VCaP (cell line): ENCODE data around the gene ROMO1.

Source experiments
- H3K27ac ChIP-seq: fragments of 450-650 bp; 2 replicates; pipeline ENCODE4 v1.5.1; 2017
- TF ChIP-seq, protein P1 (sequence below): fragments of 450-650 bp; conservative IDR thresholded peaks from 2 replicates; pipeline ENCODE4 v1.5.1; 2017; ENCODE audit warnings: mild to moderate bottlenecking, moderate library complexity

ROMO1 gene

DNA sequence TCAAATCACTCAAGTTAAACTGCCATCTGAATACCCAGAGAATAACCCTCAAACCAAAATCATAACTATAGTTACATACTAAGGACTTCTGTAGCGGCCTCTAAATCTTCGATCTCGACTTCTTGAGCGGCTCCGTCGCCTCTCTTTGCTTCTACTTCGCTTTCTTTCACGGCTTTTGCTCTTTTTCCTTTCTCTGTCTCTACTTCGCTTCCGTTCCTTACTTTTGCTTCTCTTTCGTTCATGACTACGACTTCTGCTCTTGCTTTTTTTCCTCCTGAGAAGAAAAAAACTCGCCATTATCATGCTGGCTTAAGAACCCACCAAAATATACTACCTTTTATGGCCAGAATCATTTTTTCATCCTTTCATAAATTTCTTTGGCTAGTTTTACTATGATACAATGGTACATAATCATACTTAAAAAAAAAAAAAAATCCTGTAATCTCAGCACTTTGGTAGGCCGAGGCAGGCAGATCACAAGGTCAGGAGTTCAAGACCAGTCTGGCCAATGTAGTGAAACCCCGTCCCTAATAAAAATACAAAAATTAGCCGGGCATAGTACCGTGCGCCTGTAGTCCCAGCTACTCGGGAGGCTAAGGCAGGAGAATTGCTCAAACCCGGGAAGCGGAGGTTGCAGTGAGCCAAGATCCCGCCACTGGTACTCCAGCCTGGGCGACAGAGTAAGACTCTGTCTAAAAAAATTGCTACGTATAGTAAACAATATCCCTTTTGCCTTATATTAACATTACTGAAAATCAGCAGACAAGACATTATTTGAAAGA, 32.8 kb downstream of the ROMO1 start:
- no peak overlapping the region for H3K27ac ChIP-seq
- TF ChIP-seq, protein P1, sequence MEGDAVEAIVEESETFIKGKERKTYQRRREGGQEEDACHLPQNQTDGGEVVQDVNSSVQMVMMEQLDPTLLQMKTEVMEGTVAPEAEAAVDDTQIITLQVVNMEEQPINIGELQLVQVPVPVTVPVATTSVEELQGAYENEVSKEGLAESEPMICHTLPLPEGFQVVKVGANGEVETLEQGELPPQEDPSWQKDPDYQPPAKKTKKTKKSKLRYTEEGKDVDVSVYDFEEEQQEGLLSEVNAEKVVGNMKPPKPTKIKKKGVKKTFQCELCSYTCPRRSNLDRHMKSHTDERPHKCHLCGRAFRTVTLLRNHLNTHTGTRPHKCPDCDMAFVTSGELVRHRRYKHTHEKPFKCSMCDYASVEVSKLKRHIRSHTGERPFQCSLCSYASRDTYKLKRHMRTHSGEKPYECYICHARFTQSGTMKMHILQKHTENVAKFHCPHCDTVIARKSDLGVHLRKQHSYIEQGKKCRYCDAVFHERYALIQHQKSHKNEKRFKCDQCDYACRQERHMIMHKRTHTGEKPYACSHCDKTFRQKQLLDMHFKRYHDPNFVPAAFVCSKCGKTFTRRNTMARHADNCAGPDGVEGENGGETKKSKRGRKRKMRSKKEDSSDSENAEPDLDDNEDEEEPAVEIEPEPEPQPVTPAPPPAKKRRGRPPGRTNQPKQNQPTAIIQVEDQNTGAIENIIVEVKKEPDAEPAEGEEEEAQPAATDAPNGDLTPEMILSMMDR: no peak

DNA sequence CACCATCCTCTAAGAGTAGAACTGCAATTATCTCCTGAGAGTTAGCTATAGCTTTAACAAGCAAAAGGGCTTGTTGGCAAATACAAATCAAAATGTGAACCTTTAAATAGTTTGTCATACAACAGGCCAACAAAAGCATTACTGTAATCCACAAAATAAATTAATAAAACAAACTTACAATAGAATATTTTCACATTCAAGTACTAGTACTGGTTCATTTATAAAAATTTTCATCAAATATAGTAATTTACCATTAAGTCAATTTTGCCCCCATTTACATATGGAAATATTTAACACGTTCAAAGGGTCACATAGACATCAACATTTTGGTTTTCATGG, 33.4 kb downstream of the ROMO1 start:
- H3K27ac ChIP-seq: no peak overlapping the region
- TF ChIP-seq, protein P1: no peak

DNA sequence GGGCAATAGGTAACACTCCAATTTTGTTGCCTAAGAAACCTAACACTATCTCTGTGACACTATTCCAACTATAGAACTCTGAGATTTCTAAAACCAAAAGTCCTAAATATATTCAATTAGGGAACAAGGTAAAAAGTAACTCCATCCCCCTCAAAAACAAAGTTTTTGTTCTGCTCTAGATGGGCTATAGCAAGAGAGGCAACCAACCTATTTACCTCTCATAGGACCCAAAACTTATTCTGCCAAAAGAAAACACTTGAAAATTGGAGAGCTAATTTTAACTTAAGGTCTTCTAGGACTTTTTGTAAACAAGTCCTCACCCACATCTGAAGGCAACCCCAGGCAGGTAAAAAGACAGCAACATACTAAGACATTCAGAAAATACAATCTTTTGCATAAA, 35.2 kb downstream of the ROMO1 start:
- no peak overlapping the region for H3K27ac ChIP-seq
- TF ChIP-seq, protein P1: no peak

DNA sequence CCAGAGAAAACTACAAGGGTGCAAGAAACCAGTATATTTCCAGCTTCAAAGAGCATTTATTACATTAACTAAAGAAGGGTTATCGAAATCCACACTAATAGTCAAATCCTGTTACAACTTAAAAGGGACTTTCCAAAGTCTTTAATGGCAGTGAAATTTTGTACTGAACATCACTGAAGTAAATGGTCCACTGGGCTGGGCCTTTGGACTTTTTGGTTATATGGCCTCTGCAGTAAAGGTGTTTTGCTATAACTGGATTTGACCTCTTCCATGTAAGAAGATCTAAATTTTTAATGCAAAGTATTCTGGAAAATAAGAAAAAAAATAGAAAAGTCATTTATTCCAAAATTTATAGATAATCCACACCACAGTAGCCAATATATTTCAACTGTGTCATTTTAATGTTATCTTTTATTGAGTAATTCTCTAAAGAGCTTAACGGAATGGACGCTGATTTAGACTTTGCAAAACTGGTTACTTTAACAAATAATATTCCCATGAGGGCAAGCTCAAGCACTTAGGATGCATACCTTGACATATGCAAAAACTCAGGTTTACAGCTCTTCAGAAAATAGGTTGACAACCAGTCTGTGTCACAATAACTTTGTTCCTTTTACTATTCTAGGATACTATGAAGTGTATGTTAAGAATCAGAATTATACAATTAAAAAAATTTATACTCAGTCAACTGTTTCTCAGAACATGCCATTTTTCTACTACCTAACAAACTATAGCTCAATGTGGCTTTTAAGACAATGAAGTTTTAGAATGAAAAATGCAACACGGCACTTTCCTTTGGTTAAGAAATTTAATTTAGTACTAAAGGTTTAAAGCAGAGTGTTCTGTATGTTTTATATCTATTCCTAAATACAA, 35.8 kb downstream of the ROMO1 start:
- TF ChIP-seq, protein P1: no peak
- no peak overlapping the region for H3K27ac ChIP-seq

DNA sequence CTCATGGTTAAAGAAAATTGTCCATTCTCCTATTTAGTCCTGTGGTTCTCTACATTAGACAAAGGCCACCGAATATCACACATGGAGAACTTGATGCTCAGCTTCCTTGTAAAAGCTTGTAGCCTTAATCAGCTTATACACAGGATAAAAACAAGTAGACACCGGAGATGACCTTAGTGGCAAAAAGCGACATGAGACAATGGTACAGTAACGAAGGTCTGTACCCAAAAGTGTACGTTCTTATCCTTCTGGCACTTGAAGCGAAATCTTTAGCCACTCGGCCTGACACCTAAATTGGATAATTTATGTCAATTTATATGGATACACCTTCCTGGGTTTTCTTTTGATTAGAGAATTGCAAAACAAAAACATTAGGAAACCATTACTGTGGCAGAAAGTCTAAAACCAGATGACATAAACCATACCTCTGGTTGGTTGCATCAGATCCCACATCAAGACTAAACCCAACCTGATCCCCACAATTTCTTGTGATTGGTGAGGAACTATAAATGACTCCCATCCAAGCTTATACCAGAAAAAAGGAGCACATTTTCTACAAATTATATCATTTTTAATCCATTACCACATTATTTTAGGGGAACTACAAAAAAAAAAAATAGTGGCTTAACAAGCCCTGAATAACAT, 36.7 kb downstream of the ROMO1 start:
- no peak overlapping the region for H3K27ac ChIP-seq
- TF ChIP-seq, protein P1: no peak

DNA sequence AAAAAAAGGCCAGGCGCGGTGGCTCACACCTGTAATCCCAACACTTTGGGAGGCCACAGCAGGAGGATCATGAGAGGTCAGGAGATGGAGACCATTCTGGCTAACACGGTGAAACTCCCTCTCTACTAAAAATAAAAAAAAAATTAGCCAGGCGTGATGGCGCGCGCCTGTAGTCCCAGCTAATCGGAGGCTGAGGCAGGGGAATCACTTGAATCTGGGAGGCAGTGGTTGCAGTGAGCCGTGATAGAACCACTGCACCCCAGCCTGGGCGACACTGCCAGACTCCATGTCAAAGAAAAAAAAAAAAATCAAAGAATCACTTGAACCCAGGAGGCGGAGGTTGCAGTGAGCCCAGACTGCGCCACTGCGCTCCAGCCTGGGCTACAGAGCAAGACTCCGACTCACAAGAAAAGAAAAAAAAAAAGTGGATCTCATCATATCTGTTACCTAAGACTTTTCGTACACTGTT, 38.7 kb downstream of the ROMO1 start:
- TF ChIP-seq, protein P1: no peak
- H3K27ac ChIP-seq: no peak overlapping the region
